GM23338 (cell line): ENCODE results near the gene DDX24. TPM values are rescaled to one million over a fixed set of nuclear protein-coding genes. Genes with fewer than 3 reads are reported as not detected.

Experiments used
- ATAC-seq: fragments of 200-7000 bp; cut with Tn5 transposase; 3 replicates; pipeline ENCODE4 v1.9.1; 2020
- DNase-seq: peaks from one replicate; pipeline ENCODE4 v3.0.0-alpha.2; 2015; ENCODE audit warnings: low spot score
- H2AFZ ChIP-seq: fragments of 200-600 bp; sonication (generic); 2 replicates; pipeline ENCODE4 v1.8.0; 2016; ENCODE audit warnings: antibody characterized with exemption, mild to moderate bottlenecking, moderate library complexity
- H3F3A ChIP-seq: fragments of 200-600 bp; sonication (generic); replicated peaks from 2 replicates; pipeline ENCODE4 v1.8.0; 2017; ENCODE audit warnings: antibody characterized with exemption, mixed run types, low read depth
- H3K27ac ChIP-seq: fragments of 200-600 bp; sonication (generic); 2 replicates; pipeline ENCODE4 v1.6.1; 2016; ENCODE audit warnings: low read depth
- H3K27me3 ChIP-seq: fragments of 200-600 bp; sonication (generic); 2 replicates; pipeline ENCODE4 v1.8.0; 2016; ENCODE audit warnings: mild to moderate bottlenecking, mixed run types, moderate library complexity; ENCODE audit not compliant: insufficient read depth
- H3K36me3 ChIP-seq: fragments of 200-600 bp; sonication (generic); 2 replicates; pipeline ENCODE4 v1.8.0; 2016; ENCODE audit warnings: mild to moderate bottlenecking; ENCODE audit not compliant: insufficient read depth
- H3K4me1 ChIP-seq: fragments of 200-600 bp; sonication (generic); 2 replicates; pipeline ENCODE4 v1.8.0; 2016; ENCODE audit warnings: mild to moderate bottlenecking, moderate library complexity; ENCODE audit not compliant: insufficient read depth
- H3K4me2 ChIP-seq: fragments of 200-600 bp; sonication (generic); 2 replicates; pipeline ENCODE4 v1.7.1; 2017; ENCODE audit warnings: mixed run types
- H3K4me3 ChIP-seq: fragments of 200-600 bp; sonication (generic); 2 replicates; pipeline ENCODE4 v1.6.1; 2016; ENCODE audit warnings: mixed run types
- H3K79me2 ChIP-seq: fragments of 200-600 bp; sonication (generic); replicated peaks from 2 replicates; pipeline ENCODE4 v1.8.0; 2017; ENCODE audit warnings: mild to moderate bottlenecking; ENCODE audit not compliant: insufficient read depth
- H3K9me2 ChIP-seq: fragments of 200-600 bp; sonication (generic); 2 replicates; pipeline ENCODE4 v1.8.0; 2017; ENCODE audit not compliant: insufficient read depth
- H4K20me1 ChIP-seq: fragments of 200-600 bp; sonication (generic); replicated peaks from 2 replicates; pipeline ENCODE4 v1.8.0; 2017; ENCODE audit warnings: mild to moderate bottlenecking; ENCODE audit not compliant: insufficient read depth
- H3K27ac Mint-ChIP-seq: 2 replicates; pipeline ENCODE4 v1.8.0; 2020; ENCODE audit warnings: inconsistent platforms, mild to moderate bottlenecking, moderate library complexity, mixed read lengths
- H3K27me3 Mint-ChIP-seq: 3 replicates; pipeline ENCODE4 v1.8.0; 2022; ENCODE audit warnings: low read depth, mild to moderate bottlenecking, moderate library complexity, mixed read lengths, inconsistent platforms; ENCODE audit not compliant: insufficient read depth, poor library complexity
- H3K36me3 Mint-ChIP-seq: 3 replicates; pipeline ENCODE4 v1.8.0; 2021; ENCODE audit warnings: low read depth, mild to moderate bottlenecking, inconsistent platforms, moderate library complexity, mixed read lengths
- H3K4me1 Mint-ChIP-seq: 3 replicates; pipeline ENCODE4 v1.8.0; 2020; ENCODE audit warnings: mild to moderate bottlenecking, inconsistent platforms, mixed read lengths
- H3K4me3 Mint-ChIP-seq: 3 replicates; pipeline ENCODE4 v1.8.0; 2021; ENCODE audit warnings: moderate library complexity, mild to moderate bottlenecking, inconsistent platforms, mixed read lengths
- H3K9me3 Mint-ChIP-seq: 3 replicates; pipeline ENCODE4 v1.8.0; 2020; ENCODE audit warnings: moderate library complexity, mild to moderate bottlenecking, inconsistent platforms, mixed read lengths
- CREB1 ChIP-seq: fragments of 250-450 bp; sonication (Bioruptor Pico); IDR thresholded peaks from 2 replicates; pipeline ENCODE4 v1.5.0; 2020; ENCODE audit warnings: low read depth, mild to moderate bottlenecking, moderate library complexity
- EZH2 ChIP-seq: fragments of 200-600 bp; sonication (generic); IDR thresholded peaks from one replicate; pipeline ENCODE4 v1.8.0; 2017; ENCODE audit warnings: antibody characterized with exemption, mild to moderate bottlenecking, low read depth; ENCODE audit not compliant: unreplicated experiment
- JUNB ChIP-seq: IDR thresholded peaks from one replicate; pipeline ENCODE4 v1.6.1; 2016; ENCODE audit warnings: antibody characterized with exemption; ENCODE audit not compliant: unreplicated experiment
- NANOG ChIP-seq: IDR thresholded peaks from 2 replicates; pipeline ENCODE4 v1.6.1; 2016; ENCODE audit warnings: antibody characterized with exemption, borderline replicate concordance
- POLR2AphosphoS5 ChIP-seq: IDR thresholded peaks from 2 replicates; pipeline ENCODE4 v1.6.1; 2016; ENCODE audit warnings: antibody characterized with exemption, low read depth
- ZNF331 ChIP-seq: fragments of 250-450 bp; sonication (Bioruptor Pico); IDR thresholded peaks from 2 replicates; pipeline ENCODE4 v1.5.0; 2020; ENCODE audit warnings: low read depth, mild to moderate bottlenecking, moderate library complexity
- polyA plus RNA-seq: library from polyadenylated mRNA; unstranded; fragments of >200 nt; fragmentation: Nextera tagmentation; extraction: Ambion mirVana; gene quantifications from 2 replicates; pipeline ENCODE4 v1.2.1, GENCODE V29; 2016
- total RNA-seq: library from RNA; depleted of rRNA; stranded (reverse); fragments of >200 nt; shearing (Covaris generic); gene quantifications from 2 replicates; pipeline ENCODE4 v1.2.3, GENCODE V29; 2014
- TF ChIP-seq, protein P1 (sequence below): IDR thresholded peaks from one replicate; pipeline ENCODE4 v1.6.1; 2018; ENCODE audit warnings: antibody characterized with exemption; ENCODE audit not compliant: unreplicated experiment

The DDX24 gene
- total and polyA plus RNA-seq, 2 experiments from 2014 or later: 150 to 265 TPM

DNA sequence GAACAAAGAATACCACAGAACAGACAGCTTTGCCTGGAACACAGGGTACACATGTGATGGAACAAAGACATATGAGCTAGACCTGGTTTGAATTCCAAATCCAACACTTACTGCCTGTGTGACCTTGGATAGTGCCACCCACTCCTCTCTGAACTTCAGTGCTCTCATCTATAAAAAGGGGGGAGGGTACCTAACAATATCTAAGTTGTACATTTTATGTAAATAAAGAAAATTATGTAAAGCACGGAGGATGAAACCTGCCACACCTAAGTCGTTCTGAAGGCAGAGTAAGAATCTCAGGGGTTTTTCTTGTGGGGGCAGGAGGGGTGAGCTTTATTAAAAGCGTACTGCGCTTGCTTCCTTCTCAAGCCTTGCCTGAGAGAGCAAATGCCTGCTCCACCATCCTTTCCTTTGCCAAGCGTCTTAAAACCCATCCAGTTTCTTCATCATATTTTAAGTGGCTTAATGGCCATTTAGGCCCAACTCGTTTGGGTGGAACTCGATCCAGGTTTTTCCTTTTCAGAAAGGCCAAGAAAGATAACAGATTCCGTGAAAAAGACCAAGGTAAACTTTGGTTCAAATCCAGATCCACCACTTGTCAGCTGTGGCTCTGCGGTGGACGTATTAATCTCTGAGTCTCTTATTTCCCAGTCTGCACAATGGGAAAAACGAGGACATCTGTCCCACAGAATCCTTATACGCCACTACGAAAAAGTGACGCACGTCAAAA, 946 bp downstream of the DDX24 start:
- Histone ChIP-seq H3K4me2 (peak overlapping the region; percentile 87), H4K20me1 (peaks cover 41% of the 10 kb centered on the region), H3K79me2 (peaks cover 67% of the 10 kb centered on the region), H3K27me3 (no peaks in the 10 kb centered on the region), H3K4me3 (peak overlapping the region; percentile 99), H3K27ac (no peak overlapping the region), H3K9me2 (no peaks in the 10 kb centered on the region), H3K36me3 (peaks cover 18% of the 10 kb centered on the region; the same call in 1 of the 2 replicates), H3F3A (no peaks in the 10 kb centered on the region), H3K4me1 (peaks cover 16% of the 10 kb centered on the region), H2AFZ (peak overlapping the region; percentile 90)
- peaks cover 2% of the 10 kb centered on the region for H3K27me3 Mint-ChIP-seq
- peaks cover 7% of the 10 kb centered on the region for H3K9me3 Mint-ChIP-seq
- peaks cover 24% of the 10 kb centered on the region for H3K4me1 Mint-ChIP-seq
- ATAC-seq (no peak), DNase-seq (no peak)
- peak overlapping the region; percentile 91 for H3K27ac Mint-ChIP-seq
- H3K4me3 Mint-ChIP-seq: peak overlapping the region; percentile 98
- H3K36me3 Mint-ChIP-seq: peaks cover 43% of the 10 kb centered on the region
- TF ChIP-seq EZH2 (no peak), JUNB (no peak), ZNF331 (CRISPR knock-in tag) (no peak), CREB1 (CRISPR knock-in tag) (no peak), NANOG (no peak), POLR2AphosphoS5 (no peak)
- TF ChIP-seq, protein P1, sequence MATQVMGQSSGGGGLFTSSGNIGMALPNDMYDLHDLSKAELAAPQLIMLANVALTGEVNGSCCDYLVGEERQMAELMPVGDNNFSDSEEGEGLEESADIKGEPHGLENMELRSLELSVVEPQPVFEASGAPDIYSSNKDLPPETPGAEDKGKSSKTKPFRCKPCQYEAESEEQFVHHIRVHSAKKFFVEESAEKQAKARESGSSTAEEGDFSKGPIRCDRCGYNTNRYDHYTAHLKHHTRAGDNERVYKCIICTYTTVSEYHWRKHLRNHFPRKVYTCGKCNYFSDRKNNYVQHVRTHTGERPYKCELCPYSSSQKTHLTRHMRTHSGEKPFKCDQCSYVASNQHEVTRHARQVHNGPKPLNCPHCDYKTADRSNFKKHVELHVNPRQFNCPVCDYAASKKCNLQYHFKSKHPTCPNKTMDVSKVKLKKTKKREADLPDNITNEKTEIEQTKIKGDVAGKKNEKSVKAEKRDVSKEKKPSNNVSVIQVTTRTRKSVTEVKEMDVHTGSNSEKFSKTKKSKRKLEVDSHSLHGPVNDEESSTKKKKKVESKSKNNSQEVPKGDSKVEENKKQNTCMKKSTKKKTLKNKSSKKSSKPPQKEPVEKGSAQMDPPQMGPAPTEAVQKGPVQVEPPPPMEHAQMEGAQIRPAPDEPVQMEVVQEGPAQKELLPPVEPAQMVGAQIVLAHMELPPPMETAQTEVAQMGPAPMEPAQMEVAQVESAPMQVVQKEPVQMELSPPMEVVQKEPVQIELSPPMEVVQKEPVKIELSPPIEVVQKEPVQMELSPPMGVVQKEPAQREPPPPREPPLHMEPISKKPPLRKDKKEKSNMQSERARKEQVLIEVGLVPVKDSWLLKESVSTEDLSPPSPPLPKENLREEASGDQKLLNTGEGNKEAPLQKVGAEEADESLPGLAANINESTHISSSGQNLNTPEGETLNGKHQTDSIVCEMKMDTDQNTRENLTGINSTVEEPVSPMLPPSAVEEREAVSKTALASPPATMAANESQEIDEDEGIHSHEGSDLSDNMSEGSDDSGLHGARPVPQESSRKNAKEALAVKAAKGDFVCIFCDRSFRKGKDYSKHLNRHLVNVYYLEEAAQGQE: no peak

DNA sequence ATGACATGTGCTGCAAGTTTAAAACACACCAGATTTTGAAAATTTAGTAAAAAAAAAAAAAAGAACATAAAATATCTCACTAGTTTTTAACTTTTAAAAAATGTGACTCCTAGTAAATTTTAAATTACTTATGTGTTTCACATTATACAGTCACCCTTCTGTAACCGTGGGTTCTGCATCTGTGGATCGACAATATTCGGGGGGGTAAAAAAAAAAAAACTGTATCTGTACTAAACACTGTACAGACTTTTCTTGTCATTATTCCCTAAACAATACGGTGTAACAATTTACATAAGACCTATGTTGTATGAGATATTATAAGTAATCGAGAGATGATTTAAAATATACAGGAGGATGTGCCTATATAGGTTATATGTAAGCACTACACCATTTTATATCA, 3.2 kb downstream of the DDX24 start:
- peak overlapping the region; percentile 18; the same call in 1 of the 2 replicates for H3K4me3 ChIP-seq
- no peak overlapping the region for H3K4me3 Mint-ChIP-seq
- peaks cover 24% of the 10 kb centered on the region for H3K4me1 Mint-ChIP-seq
- H3K27ac ChIP-seq: no peak overlapping the region
- peaks cover 2% of the 10 kb centered on the region for H3K27me3 Mint-ChIP-seq
- no peak overlapping the region for H3K4me2 ChIP-seq
- H2AFZ ChIP-seq: no peak overlapping the region
- no peak overlapping the region for H3K27ac Mint-ChIP-seq
- TF ChIP-seq EZH2 (no peak), POLR2AphosphoS5 (no peak), JUNB (no peak)
- H3K9me3 Mint-ChIP-seq: peaks cover 17% of the 10 kb centered on the region
- H3K9me2 ChIP-seq: no peaks in the 10 kb centered on the region
- H3K4me1 ChIP-seq: peaks cover 16% of the 10 kb centered on the region
- no peak for ATAC-seq
- H4K20me1 ChIP-seq: peaks cover 41% of the 10 kb centered on the region
- H3K27me3 ChIP-seq: no peaks in the 10 kb centered on the region
- peaks cover 89% of the 10 kb centered on the region for H3K79me2 ChIP-seq
- DNase-seq: no peak
- no peaks in the 10 kb centered on the region for H3F3A ChIP-seq
- H3K36me3 Mint-ChIP-seq: peaks cover 59% of the 10 kb centered on the region
- H3K36me3 ChIP-seq: peaks cover 24% of the 10 kb centered on the region; the same call in 1 of the 2 replicates
